ENCODE data around the gene COBL.
"Not testable (repeated sequence)": the region's sequence is repeated elsewhere in the genome, so short reads cannot be mapped to it uniquely, and the experiment has no call there.

The COBL gene

GRCh38 chr7:51214098-51214497 is 102.5 kb downstream of the COBL start:
- H3K4me1 ChIP-seq (ENCODE audit: control insufficient read depth, insufficient read depth, low read length) = no peaks in the 10 kb centered on the region
- peaks cover 0 to 2% of the 10 kb centered on the region in 2 donors for H3K36me3 ChIP-seq (ENCODE audit: control insufficient read depth in 2 of 2, insufficient read depth in 2 of 2, low read length in 2 of 2)
- H3K27ac ChIP-seq (ENCODE audit: low read length) = no peak overlapping the region
- no peaks in the 10 kb centered on the region for H3K9me3 ChIP-seq (ENCODE audit: control insufficient read depth in 2 of 2, low read length in 2 of 2)
- no peak overlapping the region for H3K4me3 ChIP-seq (ENCODE audit: low read length in 2 of 2)
- H3K9ac ChIP-seq (ENCODE audit: low read length in 2 of 2) = no peak overlapping the region
- H3K27me3 ChIP-seq (ENCODE audit: control insufficient read depth in 1 of 2, insufficient read depth in 2 of 2, low read length in 2 of 2) = no peaks in the 10 kb centered on the region

- H3K27ac ChIP-seq (ENCODE audit: low read length) = no peak overlapping the region
- H3K36me3 ChIP-seq (ENCODE audit: control insufficient read depth in 2 of 2, insufficient read depth in 2 of 2, low read length in 2 of 2) = no peaks in the 10 kb centered on the region
- H3K9me3 ChIP-seq (ENCODE audit: control insufficient read depth in 2 of 2, low read length in 2 of 2) = no peaks in the 10 kb centered on the region
- no peak overlapping the region for H3K9ac ChIP-seq (ENCODE audit: low read length in 2 of 2)
- no peaks in the 10 kb centered on the region for H3K4me1 ChIP-seq (ENCODE audit: control insufficient read depth, insufficient read depth, low read length)
- H3K4me3 ChIP-seq (ENCODE audit: low read length in 2 of 2) = no peak overlapping the region
- no peaks in the 10 kb centered on the region for H3K27me3 ChIP-seq (ENCODE audit: control insufficient read depth in 1 of 2, insufficient read depth in 2 of 2, low read length in 2 of 2)
Observed at GRCh38 chr7:51213618-51214017, 103.0 kb downstream of the COBL start.

- Histone ChIP-seq H3K27me3 (ENCODE audit: control insufficient read depth in 1 of 2, insufficient read depth in 2 of 2, low read length in 2 of 2) (no peaks in the 10 kb centered on the region), H3K27ac (ENCODE audit: low read length) (no peak overlapping the region), H3K36me3 (ENCODE audit: control insufficient read depth in 2 of 2, insufficient read depth in 2 of 2, low read length in 2 of 2) (no peaks in the 10 kb centered on the region), H3K4me1 (ENCODE audit: control insufficient read depth, insufficient read depth, low read length) (no peaks in the 10 kb centered on the region), H3K4me3 (ENCODE audit: low read length in 2 of 2) (no peak overlapping the region), H3K9ac (ENCODE audit: low read length in 2 of 2) (no peak overlapping the region), H3K9me3 (ENCODE audit: control insufficient read depth in 2 of 2, low read length in 2 of 2) (no peaks in the 10 kb centered on the region)
Observed at GRCh38 chr7:51210766-51211165, 105.8 kb downstream of the COBL start.

GRCh38 chr7:51209426-51209825 is 107.2 kb downstream of the COBL start:
- Histone ChIP-seq H3K4me1 (ENCODE audit: control insufficient read depth, insufficient read depth, low read length) (no peaks in the 10 kb centered on the region), H3K36me3 (ENCODE audit: control insufficient read depth in 2 of 2, insufficient read depth in 2 of 2, low read length in 2 of 2) (no peaks in the 10 kb centered on the region), H3K27me3 (ENCODE audit: control insufficient read depth in 1 of 2, insufficient read depth in 2 of 2, low read length in 2 of 2) (no peaks in the 10 kb centered on the region), H3K9ac (ENCODE audit: low read length in 2 of 2) (no peak overlapping the region), H3K4me3 (ENCODE audit: low read length in 2 of 2) (no peak overlapping the region), H3K9me3 (ENCODE audit: control insufficient read depth in 2 of 2, low read length in 2 of 2) (no peaks in the 10 kb centered on the region), H3K27ac (ENCODE audit: low read length) (no peak overlapping the region)

GRCh38 chr7:51208125-51208524 is 108.5 kb downstream of the COBL start:
- H3K4me3 ChIP-seq (ENCODE audit: low read length in 2 of 2); H3K27me3 ChIP-seq (ENCODE audit: control insufficient read depth in 1 of 2, insufficient read depth in 2 of 2, low read length in 2 of 2); H3K9me3 ChIP-seq (ENCODE audit: control insufficient read depth in 2 of 2, low read length in 2 of 2); H3K4me1 ChIP-seq (ENCODE audit: control insufficient read depth, insufficient read depth, low read length); H3K9ac ChIP-seq (ENCODE audit: low read length in 2 of 2); H3K27ac ChIP-seq (ENCODE audit: low read length); H3K36me3 ChIP-seq (ENCODE audit: control insufficient read depth in 2 of 2, insufficient read depth in 2 of 2, low read length in 2 of 2): not testable (repeated sequence)

GRCh38 chr7:51198654-51199053 is 118.0 kb downstream of the COBL start:
- no peaks in the 10 kb centered on the region for H3K4me1 ChIP-seq (ENCODE audit: control insufficient read depth, insufficient read depth, low read length)
- H3K27ac ChIP-seq (ENCODE audit: low read length) = no peak overlapping the region

GRCh38 chr7:51190969-51191368 is 125.6 kb downstream of the COBL start:
- no peak overlapping the region for H3K4me3 ChIP-seq (ENCODE audit: low read length in 2 of 2)
- H3K9me3 ChIP-seq (ENCODE audit: control insufficient read depth in 2 of 2, low read length in 2 of 2) = no peaks in the 10 kb centered on the region
- H3K36me3 ChIP-seq (ENCODE audit: control insufficient read depth in 2 of 2, insufficient read depth in 2 of 2, low read length in 2 of 2) = no peaks in the 10 kb centered on the region
- peaks cover 16% of the 10 kb centered on the region for H3K4me1 ChIP-seq (ENCODE audit: control insufficient read depth, insufficient read depth, low read length)
- H3K27ac ChIP-seq (ENCODE audit: low read length) = no peak overlapping the region
- no peak overlapping the region for H3K9ac ChIP-seq (ENCODE audit: low read length in 2 of 2)
- no peaks in the 10 kb centered on the region for H3K27me3 ChIP-seq (ENCODE audit: control insufficient read depth in 1 of 2, insufficient read depth in 2 of 2, low read length in 2 of 2)

More at GRCh38 chr7:51198654-51199053, 118.0 kb downstream of the COBL start:
- Histone ChIP-seq H3K9me3 (ENCODE audit: control insufficient read depth in 2 of 2, low read length in 2 of 2) (no peaks in the 10 kb centered on the region), H3K4me3 (ENCODE audit: low read length in 2 of 2) (no peak overlapping the region), H3K9ac (ENCODE audit: low read length in 2 of 2) (no peak overlapping the region), H3K27me3 (ENCODE audit: control insufficient read depth in 1 of 2, insufficient read depth in 2 of 2, low read length in 2 of 2) (no peaks in the 10 kb centered on the region), H3K36me3 (ENCODE audit: control insufficient read depth in 2 of 2, insufficient read depth in 2 of 2, low read length in 2 of 2) (no peaks in the 10 kb centered on the region)

- Histone ChIP-seq H3K27me3 (ENCODE audit: control insufficient read depth in 1 of 2, insufficient read depth in 2 of 2, low read length in 2 of 2) (no peaks in the 10 kb centered on the region), H3K9me3 (ENCODE audit: control insufficient read depth in 2 of 2, low read length in 2 of 2) (no peaks in the 10 kb centered on the region), H3K9ac (ENCODE audit: low read length in 2 of 2) (no peak overlapping the region), H3K4me1 (ENCODE audit: control insufficient read depth, insufficient read depth, low read length) (peaks cover 16% of the 10 kb centered on the region), H3K36me3 (ENCODE audit: control insufficient read depth in 2 of 2, insufficient read depth in 2 of 2, low read length in 2 of 2) (no peaks in the 10 kb centered on the region), H3K27ac (ENCODE audit: low read length) (no peak overlapping the region), H3K4me3 (ENCODE audit: low read length in 2 of 2) (no peak overlapping the region)
Observed at GRCh38 chr7:51189777-51190176, 126.8 kb downstream of the COBL start.

GRCh38 chr7:51188987-51189386 is 127.6 kb downstream of the COBL start:
- Histone ChIP-seq H3K4me1 (ENCODE audit: control insufficient read depth, insufficient read depth, low read length) (peaks cover 16% of the 10 kb centered on the region), H3K27me3 (ENCODE audit: control insufficient read depth in 1 of 2, insufficient read depth in 2 of 2, low read length in 2 of 2) (no peaks in the 10 kb centered on the region), H3K4me3 (ENCODE audit: low read length in 2 of 2) (no peak overlapping the region), H3K9ac (ENCODE audit: low read length in 2 of 2) (no peak overlapping the region), H3K36me3 (ENCODE audit: control insufficient read depth in 2 of 2, insufficient read depth in 2 of 2, low read length in 2 of 2) (no peaks in the 10 kb centered on the region), H3K9me3 (ENCODE audit: control insufficient read depth in 2 of 2, low read length in 2 of 2) (no peaks in the 10 kb centered on the region), H3K27ac (ENCODE audit: low read length) (no peak overlapping the region)

GRCh38 chr7:51187941-51188340 is 128.7 kb downstream of the COBL start:
- H3K36me3 ChIP-seq (ENCODE audit: control insufficient read depth in 2 of 2, insufficient read depth in 2 of 2, low read length in 2 of 2) = no peaks in the 10 kb centered on the region
- no peaks in the 10 kb centered on the region for H3K9me3 ChIP-seq (ENCODE audit: control insufficient read depth in 2 of 2, low read length in 2 of 2)
- peaks cover 16% of the 10 kb centered on the region for H3K4me1 ChIP-seq (ENCODE audit: control insufficient read depth, insufficient read depth, low read length)
- H3K9ac ChIP-seq (ENCODE audit: low read length in 2 of 2) = no peak overlapping the region
- H3K27ac ChIP-seq (ENCODE audit: low read length) = no peak overlapping the region
- no peaks in the 10 kb centered on the region for H3K27me3 ChIP-seq (ENCODE audit: control insufficient read depth in 1 of 2, insufficient read depth in 2 of 2, low read length in 2 of 2)
- no peak overlapping the region for H3K4me3 ChIP-seq (ENCODE audit: low read length in 2 of 2)

GRCh38 chr7:51186531-51186930 is 130.1 kb downstream of the COBL start:
- Histone ChIP-seq H3K27me3 (ENCODE audit: control insufficient read depth in 1 of 2, insufficient read depth in 2 of 2, low read length in 2 of 2) (no peaks in the 10 kb centered on the region), H3K27ac (ENCODE audit: low read length) (no peak overlapping the region), H3K4me3 (ENCODE audit: low read length in 2 of 2) (no peak overlapping the region), H3K4me1 (ENCODE audit: control insufficient read depth, insufficient read depth, low read length) (peaks cover 16% of the 10 kb centered on the region), H3K9me3 (ENCODE audit: control insufficient read depth in 2 of 2, low read length in 2 of 2) (no peaks in the 10 kb centered on the region), H3K9ac (ENCODE audit: low read length in 2 of 2) (no peak overlapping the region), H3K36me3 (ENCODE audit: control insufficient read depth in 2 of 2, insufficient read depth in 2 of 2, low read length in 2 of 2) (no peaks in the 10 kb centered on the region)
